Activated T-helper 17 cell treated with anti-CD3 and anti-CD28 coated beads, Interleukin-2, amount 50 U/mL, for 72 hours (primary cell): ENCODE data around the gene SYF2. TPM values are rescaled to one million over a fixed set of nuclear protein-coding genes. Genes with fewer than 3 reads are reported as not detected.
A peak's percentile ranks its signal among the peaks of the same experiment; 100 is the strongest.
"Not testable (repeated sequence)": the region's sequence is repeated elsewhere in the genome, so short reads cannot be mapped to it uniquely, and the experiment has no call there.

ENCODE experiments used
- ATAC-seq: fragments of 150-1000 bp; cut with Tn5 transposase; replicated peaks from 2 replicates; pipeline ENCODE4 v1.10.0; 2021; ENCODE audit warnings: mild to moderate bottlenecking, moderate library complexity
- H3K27ac Mint-ChIP-seq: one replicate; pipeline ENCODE4 v1.8.0; 2022; ENCODE audit warnings: mixed read lengths
- H3K27me3 Mint-ChIP-seq: one replicate; pipeline ENCODE4 v1.8.0; 2022; ENCODE audit warnings: mixed read lengths
- H3K36me3 Mint-ChIP-seq: one replicate; pipeline ENCODE4 v1.8.0; 2022; ENCODE audit warnings: low read depth, mild to moderate bottlenecking, mixed read lengths
- H3K4me1 Mint-ChIP-seq: one replicate; pipeline ENCODE4 v1.8.0; 2022; ENCODE audit warnings: mixed read lengths
- H3K4me3 Mint-ChIP-seq: one replicate; pipeline ENCODE4 v1.8.0; 2022; ENCODE audit warnings: mild to moderate bottlenecking, mixed read lengths
- H3K9me3 Mint-ChIP-seq: one replicate; pipeline ENCODE4 v1.8.0; 2022; ENCODE audit warnings: mixed read lengths
- total RNA-seq, 2 donors: library from RNA; stranded (reverse); gene quantifications; one replicate each; pipeline ENCODE4 v1.2.3, GENCODE V29; 2022

Gene SYF2
- 10 to 100 TPM; 39.1 to 46.1 TPM for total RNA-seq

GRCh38 chr1:25232027-25232865 lies at the start of gene SYF2:
TSS of gene SYF2 (minus strand) at chr1:25232502. CDS start at chr1:25232467, 35 bp downstream.
- H3K4me1 Mint-ChIP-seq: peaks cover 13% of the 10 kb centered on the region
- H3K27me3 Mint-ChIP-seq: no peaks in the 10 kb centered on the region
- H3K36me3 Mint-ChIP-seq: peaks cover 5% of the 10 kb centered on the region
- ATAC-seq: peak; percentile 93
- no peak within 1 kb of the TSS for H3K27ac Mint-ChIP-seq
- no peak within 1 kb of the TSS for H3K4me3 Mint-ChIP-seq
- H3K9me3 Mint-ChIP-seq: no peaks in the 10 kb centered on the region

- H3K9me3 Mint-ChIP-seq, H3K4me1 Mint-ChIP-seq, ATAC-seq, H3K4me3 Mint-ChIP-seq, H3K36me3 Mint-ChIP-seq, H3K27me3 Mint-ChIP-seq, H3K27ac Mint-ChIP-seq: not testable (repeated sequence)
These were observed 47.4 kb upstream of the SYF2 start for GRCh38 chr1:25279693-25280111.

DNA sequence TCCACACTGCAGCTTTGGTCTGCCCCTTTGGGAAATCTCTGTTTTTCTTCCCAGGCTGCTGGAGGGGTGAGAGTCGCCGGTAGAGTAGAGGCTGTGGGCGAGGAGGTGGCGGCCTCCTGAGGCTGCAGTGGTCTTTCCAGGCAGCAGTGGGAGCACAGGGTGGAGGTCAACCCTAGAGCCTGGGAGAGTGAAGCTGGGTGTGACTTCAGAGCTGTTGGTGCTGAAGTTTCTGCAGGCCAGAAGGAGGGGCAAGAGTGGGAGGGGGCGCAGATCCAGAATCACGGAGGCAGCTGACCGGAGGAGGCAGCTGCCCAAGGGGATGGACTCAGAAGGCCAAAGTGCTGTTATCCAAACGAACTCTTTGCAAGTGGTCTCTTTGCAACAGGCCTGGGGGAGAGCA lies 46.5 kb upstream of the SYF2 start:
- H3K4me1 Mint-ChIP-seq, H3K27ac Mint-ChIP-seq, H3K9me3 Mint-ChIP-seq, H3K36me3 Mint-ChIP-seq, ATAC-seq, H3K27me3 Mint-ChIP-seq, H3K4me3 Mint-ChIP-seq: not testable (repeated sequence)

- not testable (repeated sequence) for H3K36me3 Mint-ChIP-seq, H3K4me3 Mint-ChIP-seq, H3K27me3 Mint-ChIP-seq, H3K27ac Mint-ChIP-seq, H3K4me1 Mint-ChIP-seq, ATAC-seq, H3K9me3 Mint-ChIP-seq
These were observed 46.1 kb upstream of the SYF2 start for GRCh38 chr1:25278358-25278757.

DNA sequence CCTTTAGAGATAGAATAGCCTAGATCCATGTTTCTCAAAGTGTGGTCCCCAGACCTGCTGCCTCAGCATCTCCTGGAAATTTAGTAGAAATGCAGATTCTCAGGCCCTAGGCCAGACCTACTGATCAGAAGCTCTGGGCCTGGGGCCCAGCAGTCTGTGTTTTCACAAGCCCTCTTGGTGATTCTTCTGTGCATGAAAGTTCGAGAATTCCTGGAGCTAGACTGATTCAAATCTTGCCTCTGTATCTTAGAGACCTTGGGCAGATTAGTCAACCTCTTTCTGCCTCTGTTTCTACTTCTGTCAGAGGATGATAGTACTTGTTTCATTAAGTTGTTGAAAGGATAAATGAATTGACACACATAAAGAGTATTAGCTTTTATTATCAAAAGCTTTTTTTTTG lies 45.0 kb upstream of the SYF2 start:
- peak; percentile 24 for ATAC-seq

GRCh38 chr1:25275648-25276047 lies 43.3 kb upstream of the SYF2 start:
- not testable (repeated sequence) for H3K9me3 Mint-ChIP-seq, ATAC-seq, H3K36me3 Mint-ChIP-seq, H3K27me3 Mint-ChIP-seq, H3K27ac Mint-ChIP-seq, H3K4me1 Mint-ChIP-seq, H3K4me3 Mint-ChIP-seq

More for the DNA sequence above, 45.0 kb upstream of the SYF2 start:
- H3K27me3 Mint-ChIP-seq, H3K9me3 Mint-ChIP-seq, H3K4me3 Mint-ChIP-seq, H3K4me1 Mint-ChIP-seq, H3K27ac Mint-ChIP-seq, H3K36me3 Mint-ChIP-seq: not testable (repeated sequence)

- H3K27ac Mint-ChIP-seq: not testable (repeated sequence)
These were observed 39.9 kb upstream of the SYF2 start, which contains the start of gene RHD for GRCh38 chr1:25272238-25272637. TSS of gene RHD (plus strand) at chr1:25272509. CDS start at chr1:25272548, 39 bp downstream.

GRCh38 chr1:25268143-25268760 lies 36.0 kb upstream of the SYF2 start:
- not testable (repeated sequence) for H3K27me3 Mint-ChIP-seq, ATAC-seq, H3K4me1 Mint-ChIP-seq, H3K9me3 Mint-ChIP-seq, H3K36me3 Mint-ChIP-seq
- Mint-ChIP-seq H3K27ac (peak overlapping the region; percentile 86), H3K4me3 (peak overlapping the region; percentile 87)

More at GRCh38 chr1:25272238-25272637, 39.9 kb upstream of the SYF2 start, which contains the start of gene RHD:
- H3K4me1 Mint-ChIP-seq, ATAC-seq, H3K36me3 Mint-ChIP-seq, H3K4me3 Mint-ChIP-seq, H3K9me3 Mint-ChIP-seq, H3K27me3 Mint-ChIP-seq: not testable (repeated sequence)

GRCh38 chr1:25267288-25268142 lies 35.2 kb upstream of the SYF2 start:
- not testable (repeated sequence) for H3K4me1 Mint-ChIP-seq, H3K9me3 Mint-ChIP-seq, H3K27me3 Mint-ChIP-seq, H3K36me3 Mint-ChIP-seq
- Mint-ChIP-seq H3K27ac (peak overlapping the region; percentile 86), H3K4me3 (peak overlapping the region; percentile 87)
- peak; percentile 84 for ATAC-seq

DNA sequence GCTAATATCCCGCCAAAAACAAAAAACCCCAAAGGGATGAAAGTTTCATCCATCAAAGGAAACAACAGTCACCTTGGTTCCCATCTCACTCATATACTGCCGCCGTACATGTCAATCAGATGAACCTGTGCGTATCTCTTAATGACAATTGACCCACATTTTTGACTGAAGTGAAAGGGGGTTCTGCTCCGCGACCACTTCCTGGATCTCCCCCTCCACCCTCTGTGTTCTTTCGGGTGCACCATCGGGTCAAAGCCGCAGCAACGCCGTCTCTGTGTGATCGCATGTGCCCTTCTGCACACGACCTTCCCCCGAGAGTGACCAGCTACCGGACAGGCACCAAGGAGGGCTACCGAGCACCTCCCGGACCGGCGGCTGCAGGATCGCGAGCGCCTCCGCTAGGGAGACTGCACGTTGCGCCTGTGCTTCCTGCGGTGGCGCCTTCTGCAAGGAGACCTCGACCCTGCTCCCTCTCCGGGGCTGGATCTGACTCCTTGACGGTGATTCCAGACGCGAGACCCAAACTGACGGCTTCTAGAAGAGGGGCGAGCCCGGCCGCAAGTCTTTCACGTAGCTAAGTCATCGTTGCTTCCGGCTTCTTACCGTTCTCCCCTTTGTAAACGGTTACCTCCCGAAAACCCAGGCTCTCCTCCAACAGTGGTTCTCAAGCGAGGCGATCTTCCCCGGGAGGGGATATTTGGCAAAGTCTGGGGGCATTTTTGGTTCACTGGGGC lies 34.4 kb upstream of the SYF2 start:
- Mint-ChIP-seq H3K4me3 (peak overlapping the region; percentile 79), H3K36me3 (peaks cover 16% of the 10 kb centered on the region)
- H3K27me3 Mint-ChIP-seq, H3K9me3 Mint-ChIP-seq, H3K27ac Mint-ChIP-seq, H3K4me1 Mint-ChIP-seq: not testable (repeated sequence)
- peak; percentile 41 for ATAC-seq

GRCh38 chr1:25260336-25260735 lies 28.0 kb upstream of the SYF2 start:
- not testable (repeated sequence) for H3K27me3 Mint-ChIP-seq, H3K4me1 Mint-ChIP-seq, H3K9me3 Mint-ChIP-seq
- Mint-ChIP-seq H3K36me3 (peaks cover 21% of the 10 kb centered on the region), H3K4me3 (peak overlapping the region; percentile 29), H3K27ac (peak overlapping the region; percentile 61)
- peak; percentile 43 for ATAC-seq

GRCh38 chr1:25259813-25260212 lies 27.5 kb upstream of the SYF2 start:
- not testable (repeated sequence) for H3K27me3 Mint-ChIP-seq, H3K4me1 Mint-ChIP-seq, H3K9me3 Mint-ChIP-seq
- Mint-ChIP-seq H3K27ac (peak overlapping the region; percentile 61), H3K36me3 (peaks cover 21% of the 10 kb centered on the region), H3K4me3 (peak overlapping the region; percentile 29)
- ATAC-seq: peak; percentile 94

- no peak for ATAC-seq
- H3K9me3 Mint-ChIP-seq: no peaks in the 10 kb centered on the region
- no peaks in the 10 kb centered on the region for H3K4me1 Mint-ChIP-seq
- no peak overlapping the region for H3K4me3 Mint-ChIP-seq
- H3K27me3 Mint-ChIP-seq: no peaks in the 10 kb centered on the region
- no peak overlapping the region for H3K27ac Mint-ChIP-seq
- peaks cover 9% of the 10 kb centered on the region for H3K36me3 Mint-ChIP-seq
These were observed 24.9 kb upstream of the SYF2 start for GRCh38 chr1:25257196-25257595.

DNA sequence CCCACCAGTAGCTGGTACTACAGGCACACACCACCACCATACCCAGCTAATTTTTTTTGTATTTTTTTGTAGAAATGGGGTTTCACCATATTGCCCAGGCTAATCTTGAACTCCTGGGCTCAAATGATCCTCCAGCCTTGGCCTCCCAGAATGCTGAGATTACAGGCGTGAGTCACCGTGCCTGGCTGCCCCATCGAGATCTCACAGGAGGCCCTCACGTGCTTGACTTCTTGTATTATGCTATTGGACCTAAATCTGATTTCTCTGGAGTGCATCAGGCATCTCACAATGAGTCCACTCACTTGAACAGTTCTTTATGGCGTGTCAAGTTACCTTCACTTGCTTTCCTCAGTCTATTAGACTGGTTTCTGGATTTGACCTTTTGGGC lies 24.3 kb upstream of the SYF2 start:
- no peaks in the 10 kb centered on the region for H3K27me3 Mint-ChIP-seq
- no peaks in the 10 kb centered on the region for H3K9me3 Mint-ChIP-seq
- ATAC-seq: no peak
- H3K36me3 Mint-ChIP-seq: peaks cover 5% of the 10 kb centered on the region
- H3K4me3 Mint-ChIP-seq: no peak overlapping the region
- H3K27ac Mint-ChIP-seq: peak overlapping the region; percentile 46
- H3K4me1 Mint-ChIP-seq: no peaks in the 10 kb centered on the region
